Smooth muscle cell of bladder (primary cell): ENCODE results near the gene CACNB1. TPM values are rescaled to one million over a fixed set of nuclear protein-coding genes. Genes with fewer than 3 reads are reported as not detected.

Experiments
- total RNA-seq: library from RNA; depleted of rRNA; stranded (reverse); fragments of >200 nt; gene quantifications from 2 replicates; pipeline ENCODE4 v1.2.3, GENCODE V29; 2014

Gene CACNB1
- total RNA-seq = 3.6 and 5.3 TPM in 2 replicates

DNA sequence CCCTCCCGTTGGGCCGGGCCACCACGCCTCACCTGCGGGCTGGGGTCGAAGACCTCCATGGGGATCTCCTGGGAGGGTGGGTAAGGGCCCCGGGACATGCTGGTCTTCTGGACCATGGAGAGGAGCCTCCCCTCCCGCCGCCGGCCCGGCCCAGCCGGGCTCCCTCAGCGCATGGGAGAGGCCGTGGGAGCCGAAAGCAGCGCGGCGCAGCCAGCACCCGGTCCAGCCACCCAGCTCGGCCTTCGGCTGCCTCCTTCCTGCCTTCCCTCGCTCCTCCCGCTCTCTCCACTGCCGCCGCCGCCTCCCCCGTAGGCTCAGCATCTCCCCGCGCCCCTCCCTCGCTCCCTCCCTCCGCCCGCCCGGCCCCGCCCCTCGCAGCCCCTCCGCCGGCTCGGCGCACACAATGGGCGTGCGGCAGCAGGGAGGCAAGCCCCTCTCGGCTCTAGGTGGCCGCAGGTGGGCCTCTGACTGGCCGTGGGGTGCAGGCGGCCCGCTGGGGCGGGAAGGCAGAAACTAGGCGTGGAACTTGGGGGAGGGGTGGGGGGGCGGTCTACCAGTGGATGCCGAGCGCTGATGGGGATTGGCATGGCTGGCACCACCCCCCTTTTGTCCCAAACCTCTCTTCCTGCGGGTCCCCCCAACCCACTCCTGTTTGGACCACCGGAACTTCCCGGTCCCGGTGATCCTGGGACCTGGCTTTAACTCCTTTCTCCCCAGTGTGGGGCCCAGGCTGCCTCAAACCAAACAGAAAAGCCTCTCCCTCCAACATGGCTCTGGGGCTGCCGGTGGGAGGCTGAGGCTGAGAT is at the start of gene CACNB1:
CACNB1 (minus strand) TSS at position 290 of the 806 bp plus-strand sequence; CDS start at position 116, 174 bp downstream.

DNA sequence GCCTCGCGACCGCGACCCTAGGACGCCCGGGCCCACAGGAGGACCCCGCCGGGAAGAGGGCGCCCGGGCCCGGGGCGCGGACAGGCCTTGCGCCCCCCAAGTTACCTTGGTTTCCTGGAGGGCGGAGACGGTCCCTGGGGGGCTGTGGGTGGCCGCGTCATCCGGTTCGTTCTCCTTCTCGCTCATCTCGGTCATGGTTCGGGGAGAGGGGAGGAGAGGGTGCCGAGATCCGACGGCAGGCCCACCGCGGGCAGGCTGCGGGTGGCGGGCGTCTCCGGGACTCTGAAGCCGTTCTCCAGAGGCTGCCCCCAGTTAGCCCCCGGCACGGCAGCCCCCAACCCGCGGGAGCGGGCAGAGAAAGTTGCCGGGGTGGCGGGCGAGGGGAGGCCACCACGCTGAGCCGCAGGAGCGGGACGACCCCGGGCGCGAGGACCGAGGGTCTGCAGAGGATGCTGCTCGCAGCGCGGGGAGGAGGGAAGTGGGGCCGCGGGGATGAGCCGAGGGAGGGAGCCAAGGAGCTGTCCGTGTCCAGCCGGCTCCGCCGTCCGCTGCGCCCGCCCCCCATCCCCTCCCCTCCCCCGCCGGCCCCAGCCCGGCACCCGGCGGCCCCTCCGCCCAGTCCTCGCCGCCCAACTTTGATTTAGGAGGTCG is 28.0 kb upstream of the CACNB1 start, which contains the start of gene STAC2:
STAC2 (minus strand) TSS at position 638 of the 651 bp plus-strand sequence; CDS start at position 195, 443 bp downstream.

GRCh38 chr17:39200070-39200879 is 2.8 kb upstream of the CACNB1 start, which contains the start of gene RPL19:
RPL19 (plus strand) TSS chr17:39200283; CDS start chr17:39200345, 62 bp downstream.

GRCh38 chr17:39165841-39166349 is 31.6 kb downstream of the CACNB1 start, which contains the start of gene ARL5C:
ARL5C (minus strand) TSS chr17:39166161; CDS start chr17:39165760, 401 bp downstream.

DNA sequence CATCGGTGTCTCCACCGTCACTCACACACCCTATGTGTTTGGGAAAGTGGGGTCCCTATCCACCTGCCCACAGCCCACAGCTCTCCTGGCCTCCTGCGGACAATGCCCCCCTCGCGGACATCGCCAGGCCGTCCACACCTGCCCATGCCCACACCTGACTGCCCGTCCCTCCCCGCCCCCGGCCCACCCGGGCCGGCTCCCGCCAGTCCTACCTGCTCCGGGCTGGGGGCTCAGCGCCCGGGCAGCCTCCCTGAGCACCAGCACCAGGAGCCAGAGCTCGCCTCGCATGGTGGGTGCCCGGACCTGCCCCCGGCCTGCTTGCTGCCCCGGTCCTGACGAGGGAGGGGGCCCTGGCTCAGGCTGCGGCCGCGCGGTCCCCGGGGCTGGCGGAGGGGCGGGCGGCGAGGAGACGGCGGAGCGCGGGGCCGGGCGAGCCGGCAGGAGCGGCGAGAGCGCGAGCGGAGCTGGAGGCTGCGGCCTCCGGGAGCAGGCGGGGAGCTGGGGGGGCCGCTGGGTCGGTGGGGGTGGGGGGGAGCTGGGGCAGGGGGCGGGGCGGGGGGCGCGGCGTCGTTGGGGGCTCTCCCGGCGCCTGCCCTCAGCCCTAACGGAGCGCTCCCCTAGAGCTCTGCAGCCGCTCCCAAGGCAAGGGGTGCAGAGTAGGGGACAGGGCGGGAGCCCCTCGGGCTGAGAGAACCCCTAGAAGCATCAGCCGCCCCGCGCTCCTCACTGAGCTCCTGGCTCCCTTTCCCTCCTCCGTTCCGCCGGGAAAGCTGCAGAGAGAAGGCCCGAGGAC is 46.1 kb downstream of the CACNB1 start, which contains the start of gene PLXDC1:
PLXDC1 (minus strand) TSS at position 488 of the 793 bp plus-strand sequence; CDS start at position 288, 200 bp downstream.

Other genes with a start within 250 kb of the CACNB1 start
- gene FBXO47, start 230.3 kb downstream of the CACNB1 start, total RNA-seq = under 0.01 TPM in 1 of 2 replicates, not detected in the other
- gene PLXDC1, start 46.0 kb downstream of the CACNB1 start, total RNA-seq = 0.28 and 0.83 TPM in 2 replicates
- not detected in 2 replicates for gene ARL5C, start 31.5 kb downstream of the CACNB1 start, total RNA-seq
- 2,335 and 2,658 TPM in 2 replicates for gene RPL19, start 2.6 kb upstream of the CACNB1 start, total RNA-seq
- gene STAC2, start 28.3 kb upstream of the CACNB1 start, total RNA-seq = not detected in 2 replicates
- 10.7 and 12.6 TPM in 2 replicates for gene FBXL20, start 204.0 kb upstream of the CACNB1 start, total RNA-seq